Ureter (tissue), 1 donor: ENCODE measurements around the gene ARHGEF39. TPM values are rescaled to one million over a fixed set of nuclear protein-coding genes. Genes with fewer than 3 reads are reported as not detected.

Experiments
- DNase-seq: peaks from one replicate; pipeline ENCODE4 v3.0.0-alpha.2; 2020; ENCODE audit warnings: low spot score
- total RNA-seq: library from RNA; stranded (reverse); gene quantifications from one replicate; pipeline ENCODE4 v1.2.4, GENCODE V29; 2023
- donor health status: DM: yes; HTN: yes; CAD: no.

Gene ARHGEF39
- total RNA-seq, 1 donor from 2014 or later, result 1.0 TPM

- DNase-seq, result no peak
These were observed 26.8 kb upstream of the ARHGEF39 start for GRCh38 chr9:35691757-35692301.

GRCh38 chr9:35691334-35691650, 26.3 kb upstream of the ARHGEF39 start:
- no peak for DNase-seq

DNA sequence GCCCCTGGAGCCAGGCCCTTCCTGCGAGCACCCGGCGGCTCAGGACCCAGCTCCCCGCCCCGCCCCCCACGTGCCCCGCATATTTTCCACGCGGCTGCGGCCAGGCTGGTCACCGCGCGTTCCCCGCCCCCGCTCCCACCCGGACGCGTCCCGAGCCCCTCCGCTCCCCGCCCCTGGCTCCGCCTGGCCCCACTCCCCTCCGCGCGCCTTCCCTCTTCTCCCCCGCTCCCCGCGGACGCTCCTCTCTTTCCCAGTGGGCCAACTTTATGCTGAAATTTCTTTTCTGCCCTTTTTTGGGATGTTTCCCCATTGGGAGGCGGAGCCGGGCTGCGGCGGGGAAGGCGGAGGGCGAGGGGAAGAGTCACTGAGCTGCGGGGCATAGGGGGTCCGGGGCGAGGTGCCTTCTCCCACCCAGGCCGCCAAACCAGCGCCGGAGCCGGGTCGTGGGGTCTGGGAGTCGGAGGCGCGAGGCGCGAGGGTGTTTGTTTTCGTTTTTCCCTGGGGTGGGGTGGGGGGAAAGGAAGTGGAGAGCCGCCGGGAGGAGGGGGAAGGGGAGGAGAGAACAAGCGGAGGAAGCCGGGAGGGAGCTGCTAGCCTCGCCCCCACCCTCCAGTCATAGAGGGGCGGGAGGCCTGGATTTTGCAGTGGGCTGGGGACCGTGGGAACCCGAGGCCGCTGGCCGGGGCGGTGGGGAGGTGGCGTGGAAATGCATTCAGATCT, 25.8 kb upstream of the ARHGEF39 start:
- DNase-seq, result peak; percentile 87

GRCh38 chr9:35690294-35690613, 25.3 kb upstream of the ARHGEF39 start:
- DNase-seq, result no peak

GRCh38 chr9:35689542-35690293, 24.7 kb upstream of the ARHGEF39 start, which contains the start of gene TPM2:
TSS of gene TPM2 (minus strand) at chr9:35689925. CDS start at chr9:35689817, 108 bp downstream.
- DNase-seq, result peak; percentile 87

GRCh38 chr9:35688558-35689541, 23.9 kb upstream of the ARHGEF39 start:
- no peak for DNase-seq

DNA sequence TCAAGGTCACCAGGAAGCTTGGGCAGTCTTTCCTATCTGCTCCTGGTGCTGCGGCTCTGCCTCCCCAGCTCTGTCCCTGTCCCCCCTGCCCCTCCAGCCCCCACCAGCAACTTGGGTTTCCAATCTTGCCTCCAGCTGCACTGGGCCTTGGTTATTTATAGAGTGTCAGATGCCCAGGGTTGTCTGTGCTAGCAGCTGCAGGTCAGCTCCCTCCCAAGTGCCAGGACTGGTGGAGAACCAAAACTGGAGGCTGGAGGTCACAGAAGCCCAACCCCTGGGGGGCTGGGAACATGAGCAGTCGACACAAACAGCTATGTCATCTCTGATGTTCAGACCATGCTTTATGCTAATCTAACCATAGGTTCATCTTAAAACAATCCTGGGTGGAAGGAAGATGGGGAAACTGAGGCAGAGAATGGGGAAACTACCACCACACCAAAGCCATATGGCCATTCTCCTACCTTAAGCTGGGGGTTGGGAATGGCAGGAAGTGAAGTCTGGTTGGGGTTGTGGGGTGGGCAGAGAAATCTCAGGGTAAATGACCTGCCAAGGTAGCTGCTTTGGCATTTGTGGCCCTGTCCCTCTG, 23.1 kb upstream of the ARHGEF39 start:
- no peak for DNase-seq

DNA sequence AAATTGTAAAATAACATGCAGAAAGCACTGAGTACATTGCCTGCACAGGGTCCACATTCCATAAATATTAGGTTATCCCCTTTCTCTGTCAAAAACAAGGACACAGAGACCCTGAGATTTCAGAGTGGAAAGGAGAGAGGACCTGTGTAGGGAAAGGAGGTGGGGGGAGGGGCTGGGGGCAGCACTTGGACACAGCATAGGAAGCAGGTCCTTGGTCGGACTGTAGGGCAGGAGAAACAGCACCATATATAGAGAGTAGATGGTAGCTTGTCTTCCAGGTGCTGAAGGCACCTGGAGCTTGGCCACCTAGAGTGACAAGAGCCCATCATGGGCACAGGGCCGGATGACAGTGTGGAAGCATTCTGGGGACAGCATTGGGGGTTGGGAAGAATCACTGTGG, 22.3 kb upstream of the ARHGEF39 start:
- DNase-seq, result no peak

DNA sequence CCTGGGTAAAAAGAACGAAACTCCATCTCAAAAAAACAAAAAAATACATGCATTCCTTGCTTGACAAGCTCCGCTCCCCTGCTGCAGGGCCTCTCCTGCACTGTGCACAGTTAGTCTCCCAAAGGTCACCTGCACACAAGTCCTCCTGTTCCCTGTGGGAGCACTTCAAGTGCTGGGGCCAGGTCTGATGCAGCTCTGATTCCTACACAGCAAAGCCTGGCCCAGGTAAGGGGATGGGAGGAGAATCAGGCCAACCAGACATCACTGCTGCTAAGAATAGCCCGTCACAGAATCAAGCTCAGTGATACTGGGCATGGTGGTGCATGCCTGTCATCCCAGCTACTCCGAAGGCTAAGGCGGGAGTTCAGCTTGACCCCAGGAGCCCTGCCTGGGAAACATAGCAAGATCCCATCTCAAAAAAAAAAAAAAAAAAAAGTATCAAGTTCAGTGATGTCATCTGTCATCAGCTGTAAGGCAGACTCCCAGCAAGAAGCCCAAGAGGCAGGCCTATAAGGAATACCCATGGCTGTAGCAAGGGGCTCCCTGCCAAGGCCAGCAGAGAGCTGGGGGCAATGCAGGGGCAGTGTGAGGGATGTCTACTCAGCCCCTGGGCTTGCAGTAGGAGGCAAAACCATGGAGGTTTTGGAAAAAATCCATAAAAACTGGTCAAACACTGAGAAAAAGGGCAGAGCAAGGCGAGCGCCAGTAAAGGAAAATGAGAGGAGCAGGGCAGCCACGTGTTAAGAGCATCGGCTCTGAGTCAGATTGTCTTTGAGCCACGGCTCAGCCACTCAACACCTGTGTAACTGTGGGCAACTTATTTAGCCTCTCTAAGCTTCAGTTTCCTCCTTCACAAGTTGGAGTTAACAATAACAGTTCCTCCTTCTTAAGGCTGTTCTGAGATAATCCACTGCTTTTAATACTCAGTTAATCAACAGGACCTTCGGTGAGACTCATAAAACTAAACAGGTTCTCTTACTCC, 21.5 kb upstream of the ARHGEF39 start:
- DNase-seq, result no peak

- DNase-seq, result no peak
These were observed 20.5 kb upstream of the ARHGEF39 start for GRCh38 chr9:35685506-35685905.

DNA sequence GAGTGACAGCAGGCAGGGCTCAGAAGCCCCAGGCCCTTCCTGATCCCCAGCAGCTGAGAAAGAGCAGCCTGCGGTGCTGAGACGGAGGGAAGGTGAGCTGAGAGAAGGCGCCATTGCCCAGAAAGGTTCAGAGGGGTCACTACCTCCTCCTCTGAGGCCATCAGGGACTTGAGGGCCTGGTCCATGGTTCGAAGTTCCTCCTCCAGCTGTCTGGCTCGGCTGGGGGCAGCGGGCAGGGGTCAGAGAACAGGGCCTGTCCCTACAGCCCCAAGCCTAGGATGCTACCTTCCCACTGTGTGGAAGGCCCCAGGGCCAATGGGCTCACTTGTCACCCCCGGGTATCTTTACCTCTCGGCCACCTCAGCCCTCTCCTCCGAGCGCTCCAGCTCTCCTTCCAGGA, 19.9 kb upstream of the ARHGEF39 start:
- DNase-seq, result no peak

- no peak for DNase-seq
These were observed 18.3 kb upstream of the ARHGEF39 start for GRCh38 chr9:35683323-35683722.

- DNase-seq, result no peak
These were observed 17.7 kb upstream of the ARHGEF39 start for GRCh38 chr9:35682520-35683315.

- DNase-seq, result no peak
These were observed 17.1 kb upstream of the ARHGEF39 start for GRCh38 chr9:35682051-35682450.

DNA sequence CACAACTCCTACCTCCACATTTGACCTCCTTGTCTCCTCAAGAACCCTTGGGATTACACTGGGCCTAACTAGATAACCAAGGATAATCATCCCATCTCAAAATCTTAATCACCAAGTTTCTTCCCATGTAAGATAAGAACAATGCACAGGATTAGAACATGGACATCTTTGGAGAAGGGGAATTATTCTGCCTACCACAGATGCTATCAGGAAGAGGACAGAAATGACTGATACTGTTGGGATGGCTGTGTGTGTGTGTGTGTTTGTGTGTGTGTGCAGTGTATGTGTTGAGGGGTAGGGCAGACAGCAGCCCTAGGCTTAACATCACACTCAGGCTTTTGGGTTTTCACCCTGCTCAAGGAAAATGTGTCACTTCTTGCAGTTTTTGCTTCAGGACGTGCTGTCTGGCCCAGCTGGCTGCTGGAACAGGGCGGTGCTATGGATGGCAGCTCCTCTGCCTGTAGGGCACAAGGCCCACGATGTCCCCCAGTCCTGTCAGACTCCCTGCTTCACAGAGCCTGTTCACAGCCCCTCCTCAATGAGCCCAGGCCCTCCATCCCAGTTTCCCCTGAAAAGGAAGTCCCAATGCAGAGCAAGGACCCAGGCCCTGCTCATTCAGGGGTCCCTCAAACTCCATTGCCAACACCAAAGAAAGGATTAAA, 16.5 kb upstream of the ARHGEF39 start:
- DNase-seq, result no peak

DNA sequence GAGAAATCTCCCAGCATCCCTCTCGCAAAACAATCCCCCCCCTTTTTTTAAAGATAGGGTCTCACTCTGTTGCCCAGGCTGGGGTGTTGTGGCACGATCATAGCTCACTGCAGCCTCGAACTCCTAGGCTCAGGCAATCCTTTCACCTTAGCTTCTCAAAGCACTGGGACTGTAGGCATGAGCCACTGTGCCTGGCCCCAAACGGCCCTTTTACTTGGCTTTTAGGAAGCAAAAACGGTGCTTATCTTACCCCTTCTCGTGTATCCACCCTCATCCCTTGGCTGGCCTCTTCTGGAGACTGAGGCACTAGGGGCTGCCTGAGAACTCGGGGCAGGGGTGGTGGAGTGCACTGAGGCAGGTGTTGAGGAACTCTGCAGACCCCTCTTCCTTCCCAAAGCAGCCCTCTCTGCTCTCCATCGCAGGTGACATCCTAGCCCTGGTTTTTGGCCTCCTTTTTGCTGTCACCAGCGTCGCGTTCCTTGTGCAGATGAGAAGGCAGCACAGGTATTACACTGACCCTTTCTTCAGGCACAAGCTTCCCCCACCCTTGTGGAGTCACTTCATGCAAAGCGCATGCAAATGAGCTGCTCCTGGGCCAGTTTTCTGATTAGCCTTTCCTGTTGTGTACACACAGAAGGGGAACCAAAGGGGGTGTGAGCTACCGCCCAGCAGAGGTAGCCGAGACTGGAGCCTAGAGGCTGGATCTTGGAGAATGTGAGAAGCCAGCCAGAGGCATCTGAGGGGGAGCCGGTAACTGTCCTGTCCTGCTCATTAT, 15.5 kb upstream of the ARHGEF39 start:
- DNase-seq, result no peak

- no peak for DNase-seq
These were observed 14.9 kb upstream of the ARHGEF39 start for GRCh38 chr9:35679766-35680330.

GRCh38 chr9:35679091-35679490, 14.1 kb upstream of the ARHGEF39 start:
- DNase-seq, result no peak
